ENCODE results near the gene FAM131B. TPM values are rescaled to one million over a fixed set of nuclear protein-coding genes. Genes with fewer than 3 reads are reported as not detected.

Gene FAM131B
- total and polyA plus RNA-seq, 2 of the 8 experiments (the other 6 are each of a cell fraction or from before 2014, with no cell fraction given): 23.1 to 38.2 TPM

GRCh38 chr7:143372070-143372469 is 9.6 kb upstream of the FAM131B start (continued):
- TF ChIP-seq CHD7 (IDR thresholded peaks at IDR 0.05; ENCODE audit: insufficient replicate concordance, low read length) (no peak), CTCF (IDR thresholded peaks at IDR 0.05; ENCODE audit: control extremely low read depth in 1 of 3, insufficient read depth in 1 of 3, low read depth in 1 of 3, low read length in 3 of 3) (peak in 1 of 3 experiments; percentile 21; a peak in 1 of 4 replicates), TBP (IDR thresholded peaks at IDR 0.05; ENCODE audit: low read depth, low read length) (no peak), RAD21 (IDR thresholded peaks at IDR 0.05 in 1 of 2, conservative IDR thresholded peaks at IDR 0.05 in 1 of 2; ENCODE audit: low read depth in 2 of 2, low read length in 2 of 2) (peak; percentile 14 to 28; a peak in 1 of 4 replicates)
